Islet of Langerhans (tissue), 1 donor: ENCODE results near the gene OGG1.

Experiments used
- FAIRE-seq: peaks from one replicate; lab custom pipeline; 2011; peaks lifted over from hg19 to GRCh38; lab: Jason Lieb, UNC

Gene OGG1

DNA sequence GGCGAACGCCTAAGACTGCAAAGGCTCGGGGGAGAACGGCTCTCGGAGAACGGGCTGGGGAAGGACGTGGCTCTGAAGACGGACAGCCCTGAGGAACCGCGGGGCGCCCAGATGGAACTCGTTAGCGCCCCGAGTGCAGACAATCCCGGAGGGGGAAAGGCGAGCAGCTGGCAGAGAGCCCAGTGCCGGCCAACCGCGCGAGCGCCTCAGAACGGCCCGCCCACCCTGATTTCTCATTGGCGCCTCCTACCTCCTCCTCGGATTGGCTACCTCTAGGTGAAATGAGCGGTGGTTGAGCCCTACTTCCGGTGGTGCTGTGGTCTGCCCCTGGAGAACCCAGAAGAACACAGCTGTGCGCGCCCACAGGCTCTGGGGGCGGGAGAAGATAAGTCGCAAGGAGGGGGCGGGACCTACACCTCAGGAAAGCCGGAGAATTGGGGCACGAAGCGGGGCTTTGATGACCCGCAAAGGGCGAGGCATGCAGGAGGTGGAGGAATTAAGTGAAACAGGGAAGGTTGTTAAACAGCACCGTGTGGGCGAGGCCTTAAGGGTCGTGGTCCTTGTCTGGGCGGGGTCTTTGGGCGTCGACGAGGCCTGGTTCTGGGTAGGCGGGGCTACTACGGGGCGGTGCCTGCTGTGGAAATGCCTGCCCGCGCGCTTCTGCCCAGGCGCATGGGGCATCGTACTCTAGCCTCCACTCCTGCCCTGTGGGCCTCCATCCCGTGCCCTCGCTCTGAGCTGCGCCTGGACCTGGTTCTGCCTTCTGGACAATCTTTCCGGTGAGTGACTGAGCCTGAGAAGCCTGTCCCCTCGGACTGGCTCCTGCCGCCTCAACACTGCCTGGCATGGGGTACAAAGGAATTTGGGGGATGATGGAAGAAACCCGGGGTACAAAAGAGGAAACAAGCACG, at the start of gene OGG1:
Gene OGG1, plus strand, starts transcription at position 308 of the 911 bp plus-strand sequence. Its CDS starts 335 bp downstream, at position 643.
- no peak for FAIRE-seq

DNA sequence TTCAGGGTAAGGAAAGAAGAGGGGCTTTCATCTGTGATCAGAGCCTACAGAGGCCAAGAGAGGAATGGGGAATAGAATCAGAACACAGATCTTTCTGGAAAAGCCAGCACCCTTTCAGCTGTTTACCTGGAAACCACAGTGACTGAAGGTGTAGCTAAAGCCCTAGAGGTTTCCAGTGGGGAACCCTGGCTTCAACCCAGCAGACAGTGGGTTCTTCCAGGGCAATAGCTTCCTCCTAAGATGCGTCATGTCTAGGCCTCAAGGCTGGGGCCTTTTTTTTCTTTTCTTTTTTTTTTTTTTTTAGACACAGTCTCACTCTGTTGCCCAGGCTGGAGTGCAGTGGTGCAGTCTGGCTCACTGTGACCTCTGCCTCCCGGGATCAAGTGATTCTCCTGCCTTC, 49.2 kb upstream of the OGG1 start:
- no peak for FAIRE-seq

DNA sequence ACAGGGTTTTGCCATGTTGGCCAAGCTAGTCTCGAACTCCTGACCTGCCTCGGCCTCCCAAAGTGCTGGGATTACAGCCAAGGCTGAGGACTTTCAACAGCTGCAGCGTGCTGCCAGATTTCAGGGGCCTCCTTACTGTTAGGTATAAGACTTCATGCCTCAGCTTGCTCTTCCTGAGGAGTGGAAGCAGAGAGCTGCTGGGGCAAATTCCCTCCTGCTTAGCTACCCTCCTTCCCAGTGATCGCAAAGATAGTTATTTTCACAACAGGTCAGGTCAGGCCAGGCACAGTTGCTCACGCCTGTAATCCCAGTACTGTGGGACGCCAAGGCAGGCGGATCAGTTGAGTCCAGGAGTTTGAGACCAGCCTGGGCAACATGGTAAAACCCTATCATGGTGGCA, 48.7 kb upstream of the OGG1 start:
- no peak for FAIRE-seq

DNA sequence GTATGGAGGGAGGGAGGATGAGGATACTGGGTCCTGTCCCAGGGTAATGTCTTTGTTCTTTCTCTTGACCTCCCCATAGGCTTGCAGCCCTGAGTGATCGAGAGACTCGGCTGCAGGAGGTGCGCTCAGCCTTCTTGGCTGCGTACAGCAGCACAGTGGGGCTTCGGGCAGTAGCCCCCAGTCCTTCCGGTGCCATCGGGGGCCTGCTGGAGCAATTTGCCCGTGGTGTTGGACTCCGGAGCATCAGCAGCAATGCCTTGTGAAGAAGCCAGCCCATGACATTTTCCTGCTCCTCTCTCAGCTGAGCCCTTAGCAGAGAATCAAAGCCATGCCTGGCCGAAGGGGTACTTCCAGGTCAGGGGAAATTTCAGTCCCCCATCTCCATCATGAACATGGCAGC, 48.0 kb upstream of the OGG1 start:
- FAIRE-seq: no peak

DNA sequence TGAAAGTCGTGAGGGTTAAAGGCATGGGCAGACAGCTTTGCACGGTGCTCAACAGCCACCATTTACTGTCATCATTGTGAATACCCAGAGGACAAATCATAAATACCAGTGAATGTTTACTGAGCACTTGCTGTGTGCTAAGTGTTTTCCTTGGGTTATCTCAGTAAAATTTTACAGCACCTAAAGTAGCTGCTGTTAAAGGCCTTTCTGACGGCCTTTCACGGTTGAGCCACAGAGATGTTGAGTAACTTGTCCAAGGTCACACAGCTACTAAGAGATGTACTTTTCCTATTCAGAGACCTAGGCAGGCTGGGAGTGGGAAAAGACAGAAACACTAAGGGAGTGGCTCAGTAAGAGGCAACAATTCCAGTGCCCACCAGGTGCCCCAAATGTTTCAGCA, 46.5 kb upstream of the OGG1 start:
- no peak for FAIRE-seq

DNA sequence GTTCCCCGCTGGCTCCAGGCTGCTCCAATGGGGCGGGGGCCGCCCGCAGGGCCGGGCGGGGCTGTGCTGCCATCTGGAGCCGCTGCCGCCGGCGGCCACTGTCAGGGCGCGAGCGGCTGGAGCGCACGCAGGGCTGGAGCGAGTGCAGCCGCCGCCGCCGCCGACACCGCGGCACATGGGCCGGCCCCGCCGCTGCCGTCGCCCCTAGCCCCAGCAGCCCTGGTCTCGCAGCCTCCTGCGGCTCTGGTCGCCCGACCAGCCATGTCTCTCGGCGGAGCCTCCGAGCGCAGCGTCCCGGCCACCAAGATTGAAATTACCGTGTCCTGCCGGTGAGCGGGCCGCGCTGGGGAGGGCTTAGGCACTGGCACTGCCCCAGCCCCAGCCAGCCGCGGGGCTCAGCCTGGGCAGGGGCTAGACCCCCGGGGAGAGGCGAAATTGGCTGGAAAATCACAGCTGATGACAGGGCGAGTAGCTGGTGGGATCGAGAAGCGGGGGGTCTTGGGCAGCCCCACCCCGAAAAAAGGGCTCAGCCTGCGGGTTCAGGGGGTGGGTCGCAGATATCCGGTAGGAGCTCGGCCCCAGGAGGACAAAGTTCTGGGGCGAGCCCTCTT, 45.9 kb upstream of the OGG1 start, which contains the start of gene CPNE9:
Gene CPNE9, plus strand, starts transcription at position 98 of the 611 bp plus-strand sequence. Its CDS starts 164 bp downstream, at position 262.
- no peak for FAIRE-seq

DNA sequence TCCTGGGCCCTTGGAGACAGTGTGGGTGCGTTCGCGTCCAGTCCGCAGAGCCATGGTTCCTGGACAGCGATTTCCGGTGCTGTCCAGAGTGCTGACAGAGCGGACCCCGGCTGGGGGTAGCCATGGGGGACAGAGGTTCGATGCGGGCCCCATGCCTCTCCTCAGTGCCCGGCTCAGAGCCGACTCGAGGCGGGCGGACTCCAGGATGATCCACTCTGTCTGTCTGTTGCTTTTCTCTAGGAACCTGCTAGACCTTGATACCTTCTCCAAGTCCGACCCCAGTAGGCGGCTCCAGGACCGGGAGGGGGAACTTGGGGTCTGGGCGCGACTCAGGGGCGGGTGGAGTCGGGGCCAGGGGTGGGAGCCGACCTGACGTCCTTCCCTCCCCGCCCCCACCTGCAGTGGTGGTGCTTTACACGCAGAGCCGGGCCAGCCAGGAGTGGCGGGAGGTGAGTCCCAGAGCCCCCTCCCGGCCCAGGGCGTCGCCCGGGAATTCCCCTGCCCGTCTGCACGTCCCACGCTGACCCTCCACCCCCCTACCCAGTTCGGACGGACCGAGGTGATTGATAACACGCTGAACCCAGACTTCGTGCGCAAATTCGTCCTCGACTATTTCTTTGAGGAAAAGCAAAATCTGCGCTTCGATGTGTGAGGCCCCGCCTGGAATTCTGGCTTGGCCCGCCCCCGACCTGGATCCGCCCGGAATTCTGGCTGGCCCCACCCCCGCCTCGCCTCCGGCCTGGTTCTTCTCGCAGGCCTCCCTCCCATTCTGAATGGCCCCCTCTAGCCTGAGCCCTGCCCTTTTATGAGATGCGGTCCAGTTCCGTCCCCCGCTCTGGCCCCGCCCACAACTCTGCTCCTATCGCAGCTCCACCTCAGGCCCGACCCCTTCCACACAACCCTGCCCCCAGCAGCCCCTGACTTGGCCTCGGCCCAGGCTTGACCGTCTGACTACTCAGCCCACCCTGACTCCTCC, 45.1 kb upstream of the OGG1 start:
- no peak for FAIRE-seq

DNA sequence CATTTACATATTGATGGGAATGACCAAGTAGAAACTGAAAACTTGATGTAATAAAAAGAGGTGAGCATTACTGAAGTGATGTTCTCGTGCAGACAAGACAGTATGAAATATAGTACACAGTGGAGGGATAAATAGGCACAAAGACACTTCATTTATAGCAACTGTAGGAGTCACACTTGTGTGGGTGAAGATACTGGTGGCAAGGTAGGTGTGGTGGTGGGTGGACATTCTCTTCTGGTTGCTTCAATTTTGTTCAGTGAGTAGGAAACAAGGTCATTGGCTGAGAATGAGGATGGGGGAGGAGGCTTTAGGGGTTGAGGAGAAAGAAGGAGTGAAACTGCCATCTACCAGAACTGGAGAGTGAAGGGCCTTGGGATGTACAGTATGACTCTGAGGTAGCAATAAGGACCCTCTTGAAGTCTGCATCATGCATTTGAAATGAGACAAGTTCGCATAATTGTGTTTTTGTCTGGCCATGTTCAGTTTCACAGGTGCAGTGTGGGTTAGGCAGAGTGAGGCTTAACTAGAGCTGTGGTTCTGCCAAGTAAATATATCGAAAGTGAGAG, 39.5 kb upstream of the OGG1 start:
- FAIRE-seq: no peak

DNA sequence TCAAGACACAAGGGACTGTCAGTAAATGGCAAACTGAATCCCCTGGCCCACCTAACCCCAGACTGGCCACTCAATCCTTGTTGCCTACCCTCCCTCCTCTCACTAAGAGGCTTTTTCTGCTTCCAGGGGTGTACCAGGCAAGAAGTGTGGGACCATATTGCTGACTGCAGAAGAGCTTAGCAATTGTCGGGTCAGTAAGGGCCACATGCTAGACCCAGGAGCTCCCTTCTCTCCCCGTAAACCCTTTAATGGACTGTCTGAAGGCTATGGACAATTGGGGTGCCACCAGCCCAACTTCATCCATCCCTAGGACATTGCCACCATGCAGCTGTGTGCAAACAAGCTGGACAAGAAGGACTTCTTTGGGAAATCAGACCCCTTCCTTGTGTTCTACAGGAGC, 37.3 kb upstream of the OGG1 start:
- no peak for FAIRE-seq

DNA sequence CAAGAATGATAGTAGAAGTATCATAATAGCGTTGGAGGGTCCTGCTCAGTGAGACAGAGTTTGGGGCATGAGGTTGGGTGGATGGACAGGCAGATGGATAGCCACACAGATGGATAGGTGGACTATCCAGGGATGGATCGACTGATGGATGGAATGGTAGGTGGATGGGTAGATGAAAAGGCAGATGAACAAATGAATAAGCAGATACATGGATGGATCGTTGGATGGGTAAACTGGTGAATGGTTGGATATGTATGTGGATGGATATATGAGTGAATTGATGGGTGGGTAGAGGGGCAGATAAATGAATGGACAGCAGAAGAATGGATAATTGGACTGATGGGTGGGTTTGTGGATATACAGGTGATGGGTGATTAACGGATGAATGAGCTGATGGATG, 36.6 kb upstream of the OGG1 start:
- no peak for FAIRE-seq

DNA sequence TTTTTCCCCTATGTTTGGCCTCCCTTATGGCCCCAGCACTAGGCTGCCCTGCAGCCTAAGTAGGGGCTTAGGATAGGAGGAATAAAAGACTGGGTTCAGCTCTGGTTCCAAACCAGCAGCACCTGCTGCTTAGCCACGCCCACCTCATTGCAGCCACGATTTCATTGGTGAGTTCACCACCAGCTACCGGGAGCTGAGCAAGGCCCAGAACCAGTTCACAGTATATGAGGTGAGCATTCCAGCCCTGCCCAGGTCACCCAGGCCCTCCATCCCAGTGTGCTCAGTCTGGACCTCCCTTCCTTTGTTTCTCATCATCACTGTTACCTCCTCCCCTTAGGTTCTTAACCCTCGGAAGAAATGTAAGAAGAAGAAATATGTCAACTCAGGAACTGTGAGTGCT, 34.6 kb upstream of the OGG1 start:
- FAIRE-seq: no peak

DNA sequence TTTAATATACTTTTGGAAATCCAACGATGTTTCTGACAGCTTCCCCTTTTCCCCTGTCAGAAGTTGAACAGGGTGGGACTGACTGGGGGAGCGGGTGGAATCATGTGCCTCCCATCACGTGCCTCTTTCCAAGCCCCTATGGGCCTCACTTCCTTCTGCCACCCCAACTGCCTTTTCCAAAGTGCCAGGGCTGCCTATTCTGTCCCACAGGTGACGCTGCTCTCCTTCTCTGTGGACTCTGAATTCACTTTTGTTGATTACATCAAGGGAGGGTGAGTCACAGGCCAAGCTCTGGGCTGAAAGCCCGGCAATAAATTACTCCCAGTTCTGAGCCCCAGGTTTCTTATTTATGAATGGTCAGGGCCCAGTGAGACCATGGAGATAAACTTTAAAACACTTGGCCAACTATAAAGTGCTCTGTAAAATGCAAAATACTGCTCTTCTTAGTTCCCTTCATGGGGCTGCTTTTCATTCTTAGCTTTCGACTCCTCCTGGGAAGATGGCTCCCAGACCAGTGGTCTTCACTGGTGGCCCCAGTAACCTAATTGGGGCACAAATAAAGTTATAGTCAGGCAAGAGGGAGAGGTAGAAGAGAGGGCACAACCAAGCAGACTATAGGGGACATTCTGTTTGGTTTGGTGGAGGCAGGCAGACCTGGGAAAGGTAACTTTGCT, 33.9 kb upstream of the OGG1 start:
- FAIRE-seq: no peak

DNA sequence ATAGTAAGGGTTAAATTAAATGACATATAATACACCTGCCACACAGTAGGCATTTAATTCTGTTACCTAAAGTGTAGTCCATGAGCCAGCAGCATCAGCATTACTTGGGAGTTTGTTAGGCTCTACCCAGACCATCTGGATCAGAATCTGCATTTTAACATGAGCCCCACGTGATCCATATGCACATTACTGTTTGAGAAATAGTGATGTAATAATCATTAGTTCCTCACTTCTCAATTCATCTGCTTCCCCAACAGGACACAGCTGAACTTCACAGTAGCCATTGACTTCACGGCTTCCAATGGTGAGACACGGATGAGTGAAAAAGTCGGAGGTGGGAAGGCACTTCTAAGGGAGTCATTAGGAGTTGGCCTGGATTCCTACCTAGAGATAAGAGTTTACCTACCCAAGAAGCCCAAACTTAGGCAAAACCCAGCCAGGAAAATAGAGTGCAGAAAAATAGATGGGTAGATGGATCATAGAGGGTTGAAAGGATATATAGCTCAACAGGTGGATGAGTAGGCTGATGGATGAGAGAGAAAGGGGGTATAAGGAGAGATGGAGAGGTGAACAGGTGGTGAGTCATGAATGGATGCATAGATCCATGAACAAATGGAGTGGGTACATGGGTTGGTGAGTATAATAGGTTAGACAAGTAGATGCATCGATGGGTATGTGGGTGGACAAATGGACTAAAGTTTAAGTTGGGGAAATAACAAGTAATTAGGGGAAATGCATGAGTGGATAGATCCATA, 32.8 kb upstream of the OGG1 start:
- no peak for FAIRE-seq

DNA sequence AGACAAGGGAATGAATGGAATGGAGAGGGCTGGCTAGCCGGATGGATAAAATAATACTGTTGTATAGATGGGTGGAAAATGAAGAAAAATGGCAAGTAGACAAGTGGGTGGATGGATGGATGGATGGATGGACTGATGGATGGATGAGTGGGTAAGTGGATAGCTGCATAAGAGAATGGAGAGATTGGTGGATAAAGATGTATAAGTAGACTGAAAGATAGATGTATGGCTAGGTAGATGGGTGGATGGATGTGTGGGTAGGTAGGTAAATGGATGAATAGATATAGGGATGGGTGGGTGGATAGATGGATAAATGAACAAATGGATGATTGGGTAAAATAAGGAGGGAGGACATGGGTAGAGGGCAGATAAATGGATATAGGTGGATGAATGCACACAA, 32.2 kb upstream of the OGG1 start:
- FAIRE-seq: no peak

DNA sequence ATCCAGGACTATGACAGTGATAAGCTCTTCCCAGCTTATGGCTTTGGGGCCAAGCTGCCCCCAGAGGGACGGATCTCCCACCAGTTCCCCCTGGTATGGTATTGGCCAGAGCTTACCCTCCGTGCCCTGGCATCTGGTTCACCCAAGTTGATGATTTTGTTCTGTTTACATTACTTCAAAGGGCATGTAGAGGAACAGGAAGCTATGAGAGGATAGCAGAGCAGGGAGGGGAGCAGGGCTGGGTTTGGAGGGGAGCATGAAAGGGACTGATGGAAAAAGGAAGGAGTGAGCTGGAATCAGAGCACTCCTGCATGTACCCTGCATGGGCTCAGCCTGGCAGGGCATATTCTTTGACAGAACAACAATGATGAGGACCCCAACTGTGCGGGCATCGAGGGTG, 31.6 kb upstream of the OGG1 start:
- no peak for FAIRE-seq

DNA sequence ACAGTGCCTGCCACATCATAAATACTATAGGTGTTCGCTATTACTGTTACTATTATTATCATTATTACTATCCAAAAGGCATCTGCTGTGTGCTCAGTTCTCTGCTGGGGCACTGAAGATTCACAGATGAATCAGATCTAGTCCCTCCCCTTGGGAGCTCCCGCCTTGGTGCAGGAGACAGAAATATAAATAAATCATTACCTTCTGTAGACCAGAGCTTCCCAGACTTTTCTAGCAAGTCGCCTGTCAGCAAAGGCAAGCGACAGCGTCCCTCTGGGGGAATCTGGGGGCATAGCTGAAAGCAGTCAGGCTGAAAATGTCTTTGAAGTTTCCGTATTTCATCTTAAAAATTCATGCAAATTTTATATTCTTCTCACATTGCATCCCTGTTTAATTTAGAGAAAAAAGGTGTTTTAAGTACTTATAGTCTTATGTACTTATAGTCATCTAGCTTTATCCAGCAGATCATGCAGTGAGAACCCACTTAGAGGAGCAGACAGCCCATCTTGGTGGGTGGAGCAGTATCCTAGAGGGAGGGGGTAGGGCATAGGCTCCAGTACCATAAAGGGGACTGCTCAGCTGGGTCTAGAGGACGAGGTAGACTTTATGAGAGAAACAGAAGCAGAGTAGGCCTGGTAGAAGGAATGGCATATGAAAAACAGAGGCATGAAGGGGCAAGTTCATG, 28.6 kb upstream of the OGG1 start:
- FAIRE-seq: no peak

DNA sequence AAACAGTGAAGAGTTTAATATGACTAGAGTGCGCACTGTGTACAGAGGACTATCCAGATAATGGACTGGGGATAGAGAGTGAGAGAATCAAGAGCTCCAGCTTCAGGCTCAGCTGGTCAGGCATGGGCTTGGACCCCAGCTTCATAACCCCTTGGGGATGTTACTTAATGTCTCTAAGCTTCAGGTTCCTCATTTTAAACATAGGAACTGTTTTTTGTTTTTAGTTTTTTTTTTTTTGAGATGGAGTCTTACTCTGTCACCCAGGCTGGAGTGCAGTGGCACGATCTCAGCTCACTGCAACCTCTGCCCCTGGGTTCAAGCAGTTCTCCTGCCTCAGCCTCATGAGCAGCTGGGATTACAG, 28.1 kb upstream of the OGG1 start:
- FAIRE-seq: no peak

DNA sequence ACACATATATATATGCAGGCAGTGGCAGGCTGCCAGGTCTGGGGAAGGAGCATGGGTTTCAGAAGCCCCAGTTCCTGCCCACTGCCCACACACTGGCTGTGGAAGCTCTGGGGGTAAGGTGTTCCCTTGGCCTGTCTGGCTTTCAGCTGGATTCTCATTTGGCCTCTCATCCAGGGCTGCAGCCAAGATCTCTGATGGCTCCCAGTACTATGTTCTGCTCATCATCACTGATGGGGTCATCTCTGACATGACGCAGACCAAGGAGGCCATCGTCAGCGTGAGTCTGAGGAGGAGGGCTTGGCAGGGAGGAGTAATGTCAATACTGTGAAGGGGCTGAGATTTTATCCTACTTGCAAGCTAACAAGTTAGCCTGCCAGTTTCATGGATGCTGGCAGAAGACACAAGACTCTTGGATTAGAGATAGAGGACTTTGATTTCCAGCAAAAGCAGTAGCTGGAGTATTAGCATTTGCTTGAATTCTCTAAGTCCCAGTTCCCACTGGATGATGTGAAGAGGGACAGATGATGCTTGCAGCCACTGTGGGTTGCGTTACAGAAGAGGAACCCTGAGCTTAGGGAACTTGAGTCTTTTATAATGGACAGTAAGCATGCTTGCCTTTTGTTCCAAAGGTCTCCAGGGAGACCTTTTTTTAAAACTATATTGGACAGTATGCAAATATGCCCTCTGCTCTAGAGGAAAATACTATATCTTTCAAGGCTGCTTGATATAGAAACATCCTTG, 23.8 kb upstream of the OGG1 start:
- FAIRE-seq: no peak

DNA sequence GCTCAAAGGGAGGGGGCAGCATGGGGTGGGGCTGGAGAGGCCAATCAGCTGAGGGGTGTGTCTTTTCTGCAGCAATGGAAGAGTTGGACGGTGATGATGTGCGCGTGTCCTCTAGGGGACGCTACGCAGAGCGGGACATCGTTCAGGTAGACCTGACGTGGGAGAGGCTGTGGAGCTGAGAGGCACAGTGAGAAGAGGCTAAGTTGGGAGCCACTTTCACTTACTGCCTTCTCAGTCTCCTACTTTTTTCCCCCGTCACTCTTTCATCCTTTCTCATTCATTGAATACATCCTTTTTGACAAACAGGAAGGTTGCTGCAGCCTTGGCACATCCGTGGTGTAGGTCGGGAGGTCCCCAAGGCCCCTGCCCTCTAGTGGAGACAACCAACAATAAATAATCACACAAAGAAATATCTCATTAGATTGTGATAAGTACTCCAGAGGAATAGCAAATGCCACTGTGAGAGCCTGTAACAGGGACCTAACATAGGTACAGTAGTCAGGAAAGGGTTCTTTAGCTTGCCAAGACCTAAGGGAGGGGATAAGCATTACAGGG, 22.6 kb upstream of the OGG1 start:
- FAIRE-seq: no peak
